Neural progenitor cell (in vitro differentiated cells): ENCODE measurements around the gene FOXN3.

Source experiments
- CTCF ChIP-seq: fragments of 200-600 bp; sonication (generic); IDR thresholded peaks from 2 replicates; pipeline ENCODE4 v1.5.1; 2017; ENCODE audit warnings: antibody characterized with exemption, mild to moderate bottlenecking
- EZH2 ChIP-seq: fragments of 200-600 bp; sonication (generic); IDR thresholded peaks from 2 replicates; pipeline ENCODE4 v1.6.1; 2017; ENCODE audit warnings: antibody characterized with exemption, mild to moderate bottlenecking, moderate library complexity
- EZH2phosphoT487 ChIP-seq: fragments of 200-600 bp; sonication (generic); IDR thresholded peaks from 2 replicates; pipeline ENCODE4 v1.6.1; 2017; ENCODE audit warnings: antibody characterized with exemption

GRCh38 chr14:89233184-89233583 is 183.8 kb downstream of the FOXN3 start:
- TF ChIP-seq CTCF (no peak), EZH2 (no peak), EZH2phosphoT487 (no peak)
